AG09319 (cell line): ENCODE measurements around the gene GPA33.

Experiments
- DNase-seq: peaks from one replicate; pipeline ENCODE4 v3.0.0-alpha.2; 2010; ENCODE audit warnings: low read depth; ENCODE audit errors: extremely low read depth
- CTCF ChIP-seq: IDR thresholded peaks from 2 replicates; pipeline ENCODE4 v1.5.1; 2011; ENCODE audit warnings: low read depth, mild to moderate bottlenecking, inconsistent platforms, low read length, moderate library complexity

The GPA33 gene

GRCh38 chr1:167066333-167067122, 23.6 kb downstream of the GPA33 start:
- peak; percentile 97 for TF ChIP-seq CTCF
- peak; percentile 2 for DNase-seq

- TF ChIP-seq CTCF, result no peak
- no peak for DNase-seq
Measured at GRCh38 chr1:167065471-167065870, 24.7 kb downstream of the GPA33 start.

- no peak for TF ChIP-seq CTCF
- DNase-seq, result no peak
Measured at GRCh38 chr1:167064621-167065020, 25.6 kb downstream of the GPA33 start.

GRCh38 chr1:167061073-167061464, 29.1 kb downstream of the GPA33 start:
- DNase-seq, result no peak
- no peak for TF ChIP-seq CTCF

GRCh38 chr1:167060141-167061072, 29.8 kb downstream of the GPA33 start:
- DNase-seq, result no peak
- TF ChIP-seq CTCF, result no peak; the same call in 1 of the 2 replicates

- TF ChIP-seq CTCF, result no peak
- no peak for DNase-seq
Measured at GRCh38 chr1:167059809-167060107, 30.4 kb downstream of the GPA33 start.

- peak; percentile 2 for DNase-seq
- TF ChIP-seq CTCF, result peak; percentile 98
Measured at GRCh38 chr1:167059045-167059808, 30.9 kb downstream of the GPA33 start.
